Skeletal muscle tissue (tissue), 4 donors: ENCODE measurements around the gene NCOA1. TPM values are rescaled to one million over a fixed set of nuclear protein-coding genes. Genes with fewer than 3 reads are reported as not detected.

Source experiments
- H3K27ac ChIP-seq: one replicate; pipeline ENCODE4 v1.7.0; 2013; ENCODE audit warnings: mild to moderate bottlenecking, low read depth, low read length, inconsistent platforms
- H3K27me3 ChIP-seq, 3 donors: one replicate each; pipeline ENCODE4 v1.7.0; 2013; ENCODE audit warnings: low read length in 3 of 3; ENCODE audit not compliant: control insufficient read depth in 3 of 3, insufficient read depth in 3 of 3
- H3K36me3 ChIP-seq, 3 donors: one replicate each; pipeline ENCODE4 v1.7.0; 2013; ENCODE audit warnings: low read length in 3 of 3; ENCODE audit not compliant: control insufficient read depth in 3 of 3, insufficient read depth in 3 of 3
- H3K4me1 ChIP-seq, 3 donors: one replicate each; pipeline ENCODE4 v1.7.0; 2013; ENCODE audit warnings: low read length in 3 of 3, mild to moderate bottlenecking in 3 of 3; ENCODE audit not compliant: control insufficient read depth in 3 of 3, insufficient read depth in 3 of 3
- H3K4me3 ChIP-seq, 3 donors: one replicate each; pipeline ENCODE4 v1.7.0; 2013; ENCODE audit warnings: low read length in 3 of 3
- H3K9ac ChIP-seq, 3 donors: one replicate each; pipeline ENCODE4 v1.7.0; 2013; ENCODE audit warnings: low read length in 3 of 3, mild to moderate bottlenecking in 3 of 3, moderate library complexity in 2 of 3, low read depth in 1 of 3
- H3K9me3 ChIP-seq, 3 donors: one replicate each; pipeline ENCODE4 v1.7.0; 2013; ENCODE audit warnings: low read length in 3 of 3; ENCODE audit not compliant: control insufficient read depth in 3 of 3
- total RNA-seq: library from RNA; depleted of rRNA; stranded (reverse); fragments of >200 nt; gene quantifications from one replicate; pipeline ENCODE4 v1.2.3, GENCODE V29; 2014
- donor health status: Osteomylitis.

NCOA1 gene
- total RNA-seq, 1 donor from 2014 or later: 150 TPM

GRCh38 chr2:24512404-24512803 lies 21.4 kb downstream of the NCOA1 start:
- Histone ChIP-seq H3K27me3 (no peaks in the 10 kb centered on the region), H3K9ac (no peak overlapping the region), H3K4me3 (peak overlapping the region in 1 of 3 donors; percentile 17), H3K36me3 (no peaks in the 10 kb centered on the region), H3K9me3 (no peaks in the 10 kb centered on the region), H3K27ac (no peak overlapping the region), H3K4me1 (peaks cover 15 to 28% (median 20%) of the 10 kb centered on the region in 3 donors)

- Histone ChIP-seq H3K36me3 (no peaks in the 10 kb centered on the region), H3K4me3 (peak overlapping the region in 1 of 3 donors; percentile 17), H3K4me1 (peaks cover 16 to 25% (median 16%) of the 10 kb centered on the region in 3 donors), H3K9me3 (no peaks in the 10 kb centered on the region), H3K9ac (no peak overlapping the region), H3K27ac (no peak overlapping the region), H3K27me3 (no peaks in the 10 kb centered on the region)
These were observed 21.8 kb downstream of the NCOA1 start for GRCh38 chr2:24512831-24513230.

- Histone ChIP-seq H3K4me3 (no peak overlapping the region), H3K27ac (no peak overlapping the region), H3K4me1 (peaks cover 12 to 29% (median 16%) of the 10 kb centered on the region in 3 donors), H3K36me3 (no peaks in the 10 kb centered on the region), H3K27me3 (no peaks in the 10 kb centered on the region), H3K9me3 (no peaks in the 10 kb centered on the region), H3K9ac (no peak overlapping the region)
These were observed 22.4 kb downstream of the NCOA1 start for GRCh38 chr2:24513281-24514071.

GRCh38 chr2:24514820-24515219 lies 23.8 kb downstream of the NCOA1 start:
- H3K36me3 ChIP-seq: no peaks in the 10 kb centered on the region
- H3K4me3 ChIP-seq: no peak overlapping the region
- no peak overlapping the region for H3K9ac ChIP-seq
- H3K27me3 ChIP-seq: no peaks in the 10 kb centered on the region
- H3K9me3 ChIP-seq: no peaks in the 10 kb centered on the region
- H3K4me1 ChIP-seq: peaks cover 8 to 21% (median 10%) of the 10 kb centered on the region in 3 donors
- H3K27ac ChIP-seq: no peak overlapping the region

- H3K9ac ChIP-seq: no peak overlapping the region
- H3K27ac ChIP-seq: no peak overlapping the region
- no peaks in the 10 kb centered on the region for H3K9me3 ChIP-seq
- peaks cover 8 to 21% (median 10%) of the 10 kb centered on the region in 3 donors for H3K4me1 ChIP-seq
- H3K4me3 ChIP-seq: no peak overlapping the region
- H3K27me3 ChIP-seq: no peaks in the 10 kb centered on the region
- no peaks in the 10 kb centered on the region for H3K36me3 ChIP-seq
These were observed 24.3 kb downstream of the NCOA1 start for GRCh38 chr2:24515335-24515734.

GRCh38 chr2:24515831-24516230 lies 24.8 kb downstream of the NCOA1 start:
- no peaks in the 10 kb centered on the region for H3K27me3 ChIP-seq
- H3K36me3 ChIP-seq: no peaks in the 10 kb centered on the region
- H3K9me3 ChIP-seq: no peaks in the 10 kb centered on the region
- H3K9ac ChIP-seq: no peak overlapping the region
- peaks cover 8 to 21% (median 10%) of the 10 kb centered on the region in 3 donors for H3K4me1 ChIP-seq
- no peak overlapping the region for H3K4me3 ChIP-seq
- no peak overlapping the region for H3K27ac ChIP-seq

- Histone ChIP-seq H3K9ac (no peak overlapping the region), H3K9me3 (no peaks in the 10 kb centered on the region), H3K27ac (no peak overlapping the region), H3K27me3 (no peaks in the 10 kb centered on the region), H3K4me3 (no peak overlapping the region), H3K36me3 (no peaks in the 10 kb centered on the region), H3K4me1 (peaks cover 8 to 21% (median 8%) of the 10 kb centered on the region in 3 donors)
These were observed 26.2 kb downstream of the NCOA1 start for GRCh38 chr2:24517247-24517646.

- no peak overlapping the region for H3K9ac ChIP-seq
- H3K9me3 ChIP-seq: no peaks in the 10 kb centered on the region
- H3K27me3 ChIP-seq: no peaks in the 10 kb centered on the region
These were observed 29.1 kb downstream of the NCOA1 start for GRCh38 chr2:24520175-24520574.

GRCh38 chr2:24521162-24521857 lies 30.3 kb downstream of the NCOA1 start:
- no peaks in the 10 kb centered on the region for H3K36me3 ChIP-seq
- H3K9me3 ChIP-seq: no peaks in the 10 kb centered on the region
- peaks cover 0 to 7% (median 2%) of the 10 kb centered on the region in 3 donors for H3K4me1 ChIP-seq
- no peaks in the 10 kb centered on the region for H3K27me3 ChIP-seq
- H3K27ac ChIP-seq: no peak overlapping the region
- H3K4me3 ChIP-seq: no peak overlapping the region
- no peak overlapping the region for H3K9ac ChIP-seq

More at GRCh38 chr2:24520175-24520574, 29.1 kb downstream of the NCOA1 start:
- H3K4me1 ChIP-seq: peaks cover 0 to 7% (median 2%) of the 10 kb centered on the region in 3 donors
- no peaks in the 10 kb centered on the region for H3K36me3 ChIP-seq
- no peak overlapping the region for H3K4me3 ChIP-seq
- no peak overlapping the region for H3K27ac ChIP-seq
